ENCODE measurements around the gene FLACC1.
"Not testable (repeated sequence)": the region's sequence is repeated elsewhere in the genome, so short reads cannot be mapped to it uniquely, and the experiment has no call there.

FLACC1 gene

DNA sequence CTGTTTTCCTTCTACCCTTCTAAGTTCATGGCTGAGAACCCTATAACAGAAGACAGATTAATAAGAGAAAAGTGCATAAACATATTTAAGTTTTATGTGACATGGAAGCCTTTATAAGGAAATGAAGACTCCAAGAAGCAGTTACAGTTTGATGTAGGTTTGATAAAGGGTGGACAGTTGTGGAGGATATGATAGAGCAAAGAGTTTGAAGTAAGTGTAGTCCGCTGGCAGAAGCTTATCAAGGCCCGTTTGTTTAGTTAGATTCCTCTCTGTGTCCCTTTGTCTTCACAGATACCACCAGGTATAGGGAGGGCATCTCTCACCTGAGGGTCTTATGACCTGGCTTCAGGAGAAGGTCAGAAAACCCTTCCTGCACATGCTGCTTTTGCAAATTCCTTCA, 107.3 kb downstream of the FLACC1 start:
- no peak for DNase-seq

DNA sequence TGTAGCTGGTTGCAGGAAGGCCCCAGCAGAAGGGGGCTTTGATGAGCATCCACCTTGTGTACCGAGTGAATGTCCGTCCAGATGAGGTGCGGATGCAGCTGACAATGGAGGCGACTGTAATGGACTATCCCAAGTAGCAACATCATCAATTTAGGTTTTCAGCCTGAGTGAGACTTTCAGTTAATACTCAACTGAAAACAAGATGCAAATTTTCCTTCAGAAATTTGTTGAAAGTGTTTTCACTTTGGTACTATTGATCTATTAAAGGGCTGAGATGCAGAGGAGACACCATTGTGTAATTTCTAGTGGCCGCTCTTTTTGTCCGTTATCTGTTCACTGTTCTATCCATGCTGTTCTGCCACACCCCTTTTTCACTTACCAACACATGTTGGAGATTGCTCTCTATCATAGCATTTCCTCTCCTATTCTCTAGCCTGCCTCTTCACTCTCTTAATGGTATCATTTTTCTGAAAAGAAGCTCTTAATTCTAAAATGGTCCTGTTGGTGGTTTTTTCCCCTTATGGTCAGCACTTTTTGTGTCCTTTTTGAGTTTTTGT, 108.8 kb downstream of the FLACC1 start:
- DNase-seq: no peak

DNA sequence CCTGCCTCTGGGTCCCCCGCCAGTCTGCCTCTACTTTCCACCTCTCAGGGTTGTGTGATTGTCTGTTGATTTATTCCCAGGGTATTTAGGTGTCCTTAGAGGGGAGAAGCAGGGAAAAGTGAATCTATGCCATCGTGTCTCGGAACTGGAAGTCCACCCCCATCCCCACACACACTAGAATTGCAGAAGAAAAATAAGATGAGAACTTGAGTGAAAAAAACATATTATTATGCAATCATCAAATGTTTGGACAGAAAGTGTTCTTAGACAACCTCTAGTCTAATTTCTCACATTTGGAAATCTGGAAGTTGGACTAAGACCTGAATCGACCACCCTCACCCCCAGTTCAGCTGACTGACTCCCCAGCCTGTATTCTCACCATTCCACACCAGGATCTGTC, 110.9 kb downstream of the FLACC1 start:
- DNase-seq: no peak

DNA sequence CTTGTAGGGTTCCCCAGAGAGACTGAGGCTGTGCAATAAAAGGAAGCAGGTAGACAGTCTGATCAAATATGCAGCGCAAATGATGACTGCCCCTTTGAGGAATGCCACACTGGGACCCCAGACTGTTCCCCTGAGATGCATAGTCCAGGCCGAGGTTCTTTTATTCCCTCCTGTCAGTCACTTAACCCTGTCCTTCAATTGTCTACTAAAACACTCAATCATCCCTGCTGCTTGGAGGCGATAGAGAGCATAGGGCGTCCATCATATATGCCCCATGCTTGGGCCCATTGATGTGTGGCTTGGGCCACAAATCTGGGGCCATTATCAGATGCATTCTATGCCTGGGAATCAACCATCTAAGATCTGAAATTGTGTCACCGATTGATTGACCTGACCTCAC, 112.3 kb downstream of the FLACC1 start:
- no peak for DNase-seq

DNA sequence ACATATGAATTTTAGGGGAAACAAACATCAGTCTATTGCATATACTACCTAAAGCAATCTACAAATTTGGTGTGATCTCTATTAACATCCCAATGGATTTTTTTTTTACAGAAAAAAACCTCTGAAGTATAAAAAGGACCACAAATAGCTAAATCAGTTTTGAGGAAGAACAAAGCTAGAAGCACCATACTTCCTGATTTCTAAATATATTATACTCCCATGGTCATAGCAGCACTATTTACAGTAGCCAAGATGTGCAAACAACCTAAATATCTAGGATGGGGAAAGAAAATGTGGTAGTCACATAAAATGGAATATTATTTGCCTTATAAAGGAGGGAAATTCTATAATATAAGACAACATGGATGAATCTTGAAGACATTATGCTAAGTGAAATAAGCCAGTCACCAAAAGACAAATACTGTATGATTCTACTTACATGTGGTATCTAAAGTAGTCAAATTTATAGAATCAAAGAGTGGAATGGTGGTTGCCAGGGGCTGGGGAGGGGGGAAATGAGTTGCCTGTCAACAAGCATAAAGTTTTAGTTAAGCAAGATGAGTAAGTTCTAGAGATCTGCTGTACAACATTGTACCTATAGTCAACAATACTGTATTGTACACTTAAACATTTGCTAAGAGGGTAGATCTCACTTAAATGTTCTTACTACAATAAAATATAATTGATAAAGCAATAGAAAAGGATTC, 114.4 kb downstream of the FLACC1 start:
- no peak for DNase-seq

DNA sequence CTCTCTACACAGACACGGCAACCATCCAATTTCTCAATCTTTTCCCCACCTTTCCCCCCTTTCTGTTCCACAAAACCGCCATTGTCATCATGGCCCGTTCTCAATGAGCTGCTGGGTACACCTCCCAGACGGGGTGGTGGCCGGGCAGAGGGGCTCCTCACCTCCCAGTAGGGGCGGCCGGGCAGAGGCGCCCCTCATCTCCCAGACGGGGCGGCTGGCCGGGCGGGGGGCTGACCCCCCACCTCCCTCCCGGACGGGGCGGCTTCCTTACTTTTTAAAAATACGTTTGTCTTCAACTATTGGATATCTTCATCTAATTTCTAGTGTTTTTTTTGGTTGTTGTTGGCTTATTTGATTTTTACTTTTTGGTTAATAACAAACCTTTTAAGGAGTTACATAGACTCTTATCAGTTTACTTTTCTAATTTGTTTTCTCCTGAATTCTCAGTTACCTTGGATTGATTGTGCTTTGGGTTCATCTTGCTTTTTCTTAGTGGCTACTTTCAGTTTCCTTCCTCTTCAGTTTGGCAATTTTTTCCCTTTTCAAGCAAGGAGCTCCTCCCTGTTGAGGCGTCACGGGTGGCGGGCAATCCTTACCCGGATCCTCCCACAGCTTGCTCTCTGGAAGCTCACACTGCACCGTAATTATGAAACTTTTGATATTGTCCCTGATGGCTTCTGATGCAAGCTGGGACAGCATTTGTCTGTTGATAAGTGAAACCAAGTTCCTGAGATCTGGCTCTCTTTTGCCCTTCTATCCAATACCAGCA, 117.8 kb downstream of the FLACC1 start:
- DNase-seq: not testable (repeated sequence)

Measured in NCI-H345 (cell line).